Stimulated activated CD8-positive, alpha-beta memory T cell treated with anti-CD3 and anti-CD28 coated beads, Interleukin-7, amount 100 ng/mL, for 48 hours (primary cell): ENCODE results near the gene CUL7.

Experiments
- DNase-seq, 2 donors: peaks; one replicate each; pipeline ENCODE4 v3.0.0-alpha.2; 2020; ENCODE audit warnings: low read depth in 1 of 2; ENCODE audit errors: extremely low read depth in 1 of 2

Gene CUL7

GRCh38 chr6:43077981-43078511 lies 24.4 kb upstream of the CUL7 start:
- DNase-seq: no peak

- no peak for DNase-seq
Measured at GRCh38 chr6:43077333-43077809, 23.7 kb upstream of the CUL7 start.

DNA sequence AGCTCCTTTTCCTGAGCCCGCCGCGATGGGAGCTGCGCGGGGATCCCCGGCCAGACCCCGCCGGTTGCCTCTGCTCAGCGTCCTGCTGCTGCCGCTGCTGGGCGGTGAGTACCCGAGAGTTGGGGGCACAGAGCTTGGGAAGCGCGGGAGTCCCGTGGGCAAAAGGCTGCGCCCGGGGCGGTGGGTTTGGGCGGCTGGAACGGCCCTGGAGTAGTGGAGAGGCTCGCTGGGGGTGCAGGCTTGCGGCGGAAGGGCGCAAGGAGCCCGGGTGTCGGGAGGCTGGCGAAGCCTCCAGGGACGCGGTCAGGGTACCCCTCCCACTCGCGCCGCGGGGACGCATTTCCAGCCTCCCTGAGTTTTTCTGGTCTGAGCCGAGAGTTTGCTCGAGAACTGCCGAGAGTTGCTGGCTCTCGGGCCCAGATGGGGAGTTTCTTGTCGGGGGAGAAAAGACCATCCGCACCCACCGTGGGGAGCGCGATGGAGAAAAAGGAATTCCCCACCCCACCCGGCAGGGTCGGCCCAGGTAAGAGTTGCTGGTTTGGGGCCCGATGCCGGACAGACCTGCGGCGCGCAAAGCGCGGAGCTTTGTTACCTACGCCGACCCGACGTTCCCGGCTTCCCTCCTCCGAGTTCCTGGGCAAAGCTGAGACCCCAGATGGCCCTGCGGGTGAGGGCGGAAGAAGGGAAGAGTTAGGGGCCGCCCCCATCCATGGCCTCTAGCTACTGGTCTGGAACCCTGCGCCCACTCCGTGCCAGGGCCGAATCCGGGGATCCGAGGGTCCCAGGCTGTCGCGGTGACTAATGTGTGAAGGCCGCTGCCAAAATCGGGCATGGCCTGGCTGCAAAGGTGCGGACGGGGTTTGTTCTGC lies 23.0 kb upstream of the CUL7 start:
- DNase-seq: no peak

GRCh38 chr6:43075670-43076463 lies 22.2 kb upstream of the CUL7 start, which contains the start of gene PTK7:
Gene PTK7 (plus strand): TSS chr6:43076314. CDS start chr6:43076489, 175 bp downstream.
- no peak for DNase-seq

- DNase-seq: no peak
Measured at GRCh38 chr6:43074847-43075669, 21.4 kb upstream of the CUL7 start.

DNA sequence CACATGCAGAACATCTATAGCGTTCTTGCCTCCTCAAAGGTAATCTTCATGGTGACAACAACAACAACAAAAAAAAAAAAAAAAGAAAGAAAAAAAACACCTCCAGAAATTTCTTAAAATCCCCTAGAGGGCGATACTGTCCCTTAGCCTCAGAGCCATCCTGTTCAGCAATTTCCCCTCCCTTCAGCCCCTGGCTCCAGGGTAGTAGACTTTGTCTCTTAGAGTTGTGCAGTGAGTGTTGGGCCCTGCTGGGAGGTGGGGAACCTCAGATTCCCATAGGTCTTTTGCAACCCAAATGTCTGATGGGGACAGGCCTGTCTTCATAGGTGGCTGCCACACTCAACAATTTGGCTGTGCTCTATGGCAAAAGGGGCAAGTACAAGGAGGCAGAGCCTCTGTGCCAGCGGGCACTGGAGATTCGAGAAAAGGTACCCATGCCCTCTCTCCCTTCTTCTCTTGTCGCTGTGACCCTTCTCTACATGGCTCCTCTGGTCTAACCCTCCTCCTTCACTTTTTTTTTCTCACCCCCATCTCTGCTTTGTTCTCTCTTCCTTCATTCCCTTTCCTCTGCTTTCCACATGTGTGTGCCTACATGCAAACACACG lies 16.5 kb upstream of the CUL7 start:
- no peak for DNase-seq

GRCh38 chr6:43062818-43063217 lies 9.2 kb upstream of the CUL7 start:
- DNase-seq: no peak

GRCh38 chr6:43061861-43062260 lies 8.2 kb upstream of the CUL7 start:
- DNase-seq: no peak

GRCh38 chr6:43060755-43061633 lies 7.3 kb upstream of the CUL7 start:
- DNase-seq: no peak

- DNase-seq: no peak
Measured at GRCh38 chr6:43060034-43060754, 6.5 kb upstream of the CUL7 start.

- peak; percentile 93 to 95 for DNase-seq
Measured at GRCh38 chr6:43059168-43060033, 5.8 kb upstream of the CUL7 start, which contains the start of the genes KLC4 and MRPL2. Gene KLC4 (plus strand): TSS chr6:43059631. CDS start chr6:43061336, 1,705 bp downstream. Gene MRPL2 (minus strand): TSS chr6:43059434. CDS start chr6:43059381, 53 bp downstream.

DNA sequence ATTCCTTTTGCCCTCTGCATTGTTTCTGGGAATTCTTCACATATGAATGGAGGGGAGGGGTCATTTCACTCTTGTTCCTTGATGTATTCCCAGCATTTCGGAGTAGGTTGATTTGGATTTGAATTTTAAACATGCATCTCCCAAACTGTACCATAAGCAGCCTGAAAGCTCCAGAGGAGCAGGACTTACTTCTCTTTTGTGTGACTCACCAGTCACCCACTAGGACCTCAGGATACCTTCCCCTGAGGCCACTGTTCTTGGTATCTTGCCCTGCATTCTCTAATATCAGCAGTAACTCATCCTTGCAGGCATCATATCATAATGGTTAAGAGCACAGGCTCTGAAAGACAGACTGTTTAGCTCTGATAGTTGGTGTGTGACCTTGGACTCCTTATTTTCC lies 4.9 kb upstream of the CUL7 start:
- DNase-seq: no peak

- no peak for DNase-seq
Measured at GRCh38 chr6:43055966-43056365, 2.3 kb upstream of the CUL7 start.

DNA sequence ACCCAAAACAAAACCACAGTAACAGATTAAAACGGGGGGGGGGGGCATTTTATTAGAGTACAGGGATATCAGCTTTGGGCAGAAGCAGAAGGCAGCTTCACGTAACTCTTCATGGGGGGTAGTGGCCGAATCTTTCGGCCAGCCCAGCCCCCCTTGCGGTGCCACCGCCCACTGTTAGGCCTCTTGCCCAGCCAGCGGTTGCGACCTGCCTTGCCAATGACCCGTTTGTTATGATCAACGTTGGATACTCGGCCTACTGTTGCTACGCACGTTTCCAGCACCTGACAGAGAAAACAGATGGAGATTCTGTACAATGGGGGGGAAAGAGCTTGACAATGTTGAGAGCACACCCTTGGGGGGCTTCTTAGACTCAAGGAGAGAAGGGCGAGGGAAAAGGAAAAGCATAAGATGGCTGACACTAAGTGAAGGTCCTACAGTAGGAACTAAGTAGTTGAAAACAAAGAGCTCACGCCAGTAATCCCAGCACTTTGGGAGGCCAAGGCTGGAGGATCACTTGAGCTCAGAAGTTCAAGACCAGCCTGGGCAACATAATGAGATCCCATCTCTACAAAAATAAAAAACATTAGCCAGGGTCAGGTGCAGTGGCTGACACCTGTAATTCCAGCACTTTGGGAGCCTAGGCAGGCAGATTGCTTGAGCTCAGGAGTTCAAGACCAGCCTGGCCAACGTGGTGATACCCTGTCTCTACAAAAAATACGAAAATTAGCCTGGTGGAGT lies 724 bp upstream of the CUL7 start:
- DNase-seq: no peak

DNA sequence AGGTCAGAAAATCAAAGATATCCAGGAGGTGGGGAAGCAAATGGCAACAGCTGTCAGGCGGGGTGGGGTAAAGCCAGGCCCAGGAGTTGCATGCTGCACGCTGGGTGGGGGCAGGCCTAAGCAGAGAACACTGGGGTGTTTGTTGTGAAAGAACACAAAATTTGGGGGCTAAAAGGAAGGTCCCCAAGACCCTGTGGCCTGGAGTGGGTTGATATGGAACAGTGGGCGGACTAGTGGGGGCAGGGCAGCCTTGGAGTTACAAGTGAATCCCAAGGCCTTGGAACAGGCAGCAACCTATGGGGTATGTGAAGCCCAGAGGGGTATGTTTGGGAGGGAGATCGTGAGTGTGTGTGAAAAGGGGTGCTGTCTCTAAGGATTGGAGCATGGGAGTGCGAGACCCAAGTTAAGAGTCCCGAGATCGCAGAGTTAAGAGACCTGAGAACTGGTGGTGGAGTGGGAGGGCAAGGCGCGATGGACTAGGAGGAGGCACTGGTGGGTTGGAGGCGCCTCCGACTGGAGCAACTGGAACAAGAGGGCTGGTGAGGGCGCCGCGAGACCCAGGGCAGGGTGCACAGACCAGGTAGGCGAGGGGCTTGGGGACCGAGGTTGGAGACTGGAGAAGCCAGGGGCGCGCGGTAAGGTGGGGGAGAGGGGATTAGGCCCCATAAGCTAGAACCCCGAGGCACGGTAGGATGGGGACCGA lies 658 bp downstream of the CUL7 start:
- no peak for DNase-seq

DNA sequence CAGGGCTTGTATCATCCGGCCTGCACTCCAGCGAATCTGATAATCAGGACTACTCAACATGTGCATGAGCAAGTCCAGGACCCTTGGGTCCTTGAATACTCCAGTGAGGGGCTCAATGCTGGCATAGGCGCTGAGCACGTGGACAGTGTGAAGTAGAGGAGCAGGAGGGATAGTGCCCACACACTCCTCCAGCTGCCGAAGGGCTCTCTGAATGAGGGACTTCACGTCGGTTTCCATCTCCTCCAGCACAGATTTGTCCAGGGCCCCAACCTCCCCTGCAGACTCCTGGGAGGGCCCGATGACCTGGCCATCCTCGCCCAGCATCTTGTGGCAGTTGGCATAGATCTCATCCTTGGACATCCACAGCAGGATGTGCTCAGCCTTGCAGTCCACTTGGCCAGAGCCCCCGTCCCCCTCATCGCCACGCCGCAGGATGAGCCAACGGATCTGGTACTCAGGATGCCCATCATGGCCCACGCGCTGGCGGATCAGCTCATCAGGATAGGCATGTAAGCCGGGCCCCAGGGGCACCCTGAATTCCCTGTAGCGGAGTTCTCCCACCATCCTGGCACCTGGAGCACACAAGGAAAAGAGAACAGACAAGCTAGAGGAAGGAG lies 1.3 kb downstream of the CUL7 start:
- DNase-seq: no peak
